ENCODE data around the gene ROR1.

Gene ROR1

DNA sequence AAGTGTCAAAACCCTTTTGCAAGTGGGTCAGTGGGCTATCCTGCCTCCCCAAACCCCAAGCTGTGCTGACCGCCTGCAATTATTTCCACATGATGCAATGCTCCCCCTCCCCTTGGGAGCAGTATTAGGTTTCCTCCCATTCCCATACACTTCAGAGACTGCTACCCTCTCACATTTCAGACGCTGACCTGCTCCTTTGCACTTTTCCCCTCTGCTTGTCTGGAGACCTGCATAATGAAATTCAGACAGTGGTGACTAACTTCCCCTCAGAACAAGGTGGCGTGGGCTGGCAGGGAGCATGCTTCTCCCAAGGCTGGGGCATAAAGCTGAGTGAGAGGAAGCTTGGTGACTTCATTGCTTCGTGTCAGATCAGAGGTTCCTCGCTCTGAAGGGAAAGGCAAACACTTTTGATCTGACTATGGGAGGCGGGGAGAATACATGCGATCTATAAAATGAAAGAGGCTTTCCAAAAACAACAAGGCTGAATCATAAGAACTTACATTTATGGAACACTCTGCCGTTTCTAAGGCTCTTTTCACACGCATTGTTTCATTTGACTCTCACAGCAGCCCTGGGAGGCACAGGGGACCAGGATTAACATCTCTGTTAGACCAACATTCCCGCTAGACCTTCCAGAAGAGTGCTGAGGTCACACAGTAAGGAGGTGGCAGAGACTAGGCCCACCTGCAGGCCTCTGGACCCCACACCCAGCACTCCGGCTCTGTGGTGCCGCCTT is 27.5 kb upstream of the ROR1 start (continued):
- TF ChIP-seq ZNF514 (tag by site-specific recombination; IDR thresholded peaks at IDR 0.05), result no peak
- no peak for TF ChIP-seq ZNF433 (tag by site-specific recombination; IDR thresholded peaks at IDR 0.05; ENCODE audit: low read depth)
- TF ChIP-seq MZF1 (tag by site-specific recombination; IDR thresholded peaks at IDR 0.05; ENCODE audit: borderline replicate concordance), result peak; percentile 77
- no peak for TF ChIP-seq ZNF280C (tag by site-specific recombination; IDR thresholded peaks at IDR 0.05)
- TF ChIP-seq KLF7 (tag by site-specific recombination; IDR thresholded peaks at IDR 0.05; ENCODE audit: borderline replicate concordance), result no peak; the same call in 1 of the 2 replicates
- no peak for TF ChIP-seq ZBTB10 (tag by site-specific recombination; IDR thresholded peaks at IDR 0.05)
- peak; percentile 94 for TF ChIP-seq IKZF3 (tag by site-specific recombination; IDR thresholded peaks at IDR 0.05)
- TF ChIP-seq ZNF404 (tag by site-specific recombination; IDR thresholded peaks at IDR 0.05), result no peak
- TF ChIP-seq, protein P1, sequence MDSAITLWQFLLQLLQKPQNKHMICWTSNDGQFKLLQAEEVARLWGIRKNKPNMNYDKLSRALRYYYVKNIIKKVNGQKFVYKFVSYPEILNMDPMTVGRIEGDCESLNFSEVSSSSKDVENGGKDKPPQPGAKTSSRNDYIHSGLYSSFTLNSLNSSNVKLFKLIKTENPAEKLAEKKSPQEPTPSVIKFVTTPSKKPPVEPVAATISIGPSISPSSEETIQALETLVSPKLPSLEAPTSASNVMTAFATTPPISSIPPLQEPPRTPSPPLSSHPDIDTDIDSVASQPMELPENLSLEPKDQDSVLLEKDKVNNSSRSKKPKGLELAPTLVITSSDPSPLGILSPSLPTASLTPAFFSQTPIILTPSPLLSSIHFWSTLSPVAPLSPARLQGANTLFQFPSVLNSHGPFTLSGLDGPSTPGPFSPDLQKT (IDR thresholded peaks at IDR 0.05; ENCODE audit: borderline replicate concordance, low read depth, low read length), result no peak
- peak; percentile 47; the same call in 1 of the 2 replicates for TF ChIP-seq ZFP69B (tag by site-specific recombination; IDR thresholded peaks at IDR 0.05)
- no peak for TF ChIP-seq ZNF792 (tag by site-specific recombination; IDR thresholded peaks at IDR 0.05)
- no peak for TF ChIP-seq OVOL3 (tag by site-specific recombination; IDR thresholded peaks at IDR 0.05)
- TF ChIP-seq, protein P2, sequence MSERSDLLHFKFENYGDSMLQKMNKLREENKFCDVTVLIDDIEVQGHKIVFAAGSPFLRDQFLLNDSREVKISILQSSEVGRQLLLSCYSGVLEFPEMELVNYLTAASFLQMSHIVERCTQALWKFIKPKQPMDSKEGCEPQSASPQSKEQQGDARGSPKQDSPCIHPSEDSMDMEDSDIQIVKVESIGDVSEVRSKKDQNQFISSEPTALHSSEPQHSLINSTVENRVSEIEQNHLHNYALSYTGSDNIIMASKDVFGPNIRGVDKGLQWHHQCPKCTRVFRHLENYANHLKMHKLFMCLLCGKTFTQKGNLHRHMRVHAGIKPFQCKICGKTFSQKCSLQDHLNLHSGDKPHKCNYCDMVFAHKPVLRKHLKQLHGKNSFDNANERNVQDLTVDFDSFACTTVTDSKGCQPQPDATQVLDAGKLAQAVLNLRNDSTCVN (tag by site-specific recombination; optimal IDR thresholded peaks at IDR 0.05), result no peak
- no peak for TF ChIP-seq YY2 (tag by site-specific recombination; IDR thresholded peaks at IDR 0.05)
- peak; percentile 79 for TF ChIP-seq PATZ1 (tag by site-specific recombination; IDR thresholded peaks at IDR 0.05)
- no peak for TF ChIP-seq SP3 (tag by site-specific recombination; IDR thresholded peaks at IDR 0.05)
- TF ChIP-seq ZNF10 (tag by site-specific recombination; IDR thresholded peaks at IDR 0.05), result no peak; the same call in 1 of the 2 replicates
- peak; percentile 89 for TF ChIP-seq GLIS1 (tag by site-specific recombination; IDR thresholded peaks at IDR 0.05)
- TF ChIP-seq ZNF140 (tag by site-specific recombination; IDR thresholded peaks at IDR 0.05), result no peak
- TF ChIP-seq, protein P3, sequence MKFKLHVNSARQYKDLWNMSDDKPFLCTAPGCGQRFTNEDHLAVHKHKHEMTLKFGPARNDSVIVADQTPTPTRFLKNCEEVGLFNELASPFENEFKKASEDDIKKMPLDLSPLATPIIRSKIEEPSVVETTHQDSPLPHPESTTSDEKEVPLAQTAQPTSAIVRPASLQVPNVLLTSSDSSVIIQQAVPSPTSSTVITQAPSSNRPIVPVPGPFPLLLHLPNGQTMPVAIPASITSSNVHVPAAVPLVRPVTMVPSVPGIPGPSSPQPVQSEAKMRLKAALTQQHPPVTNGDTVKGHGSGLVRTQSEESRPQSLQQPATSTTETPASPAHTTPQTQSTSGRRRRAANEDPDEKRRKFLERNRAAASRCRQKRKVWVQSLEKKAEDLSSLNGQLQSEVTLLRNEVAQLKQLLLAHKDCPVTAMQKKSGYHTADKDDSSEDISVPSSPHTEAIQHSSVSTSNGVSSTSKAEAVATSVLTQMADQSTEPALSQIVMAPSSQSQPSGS (tag by site-specific recombination; IDR thresholded peaks at IDR 0.05; ENCODE audit: low read depth), result no peak
- TF ChIP-seq KLF16 (tag by site-specific recombination; IDR thresholded peaks at IDR 0.05), result 0 out of 2 replicates have a peak, but pooled peaks have one; percentile 7

All from HEK293 (cell line).